GM12872 (cell line): ENCODE results near the gene SCD.

ENCODE experiments used
- TF ChIP-seq, protein P1 (sequence below): IDR thresholded peaks from 3 replicates; pipeline ENCODE4 v1.5.1; 2011; ENCODE audit warnings: low read depth, mild to moderate bottlenecking, low read length, moderate library complexity; ENCODE audit not compliant: insufficient read depth

The SCD gene

DNA sequence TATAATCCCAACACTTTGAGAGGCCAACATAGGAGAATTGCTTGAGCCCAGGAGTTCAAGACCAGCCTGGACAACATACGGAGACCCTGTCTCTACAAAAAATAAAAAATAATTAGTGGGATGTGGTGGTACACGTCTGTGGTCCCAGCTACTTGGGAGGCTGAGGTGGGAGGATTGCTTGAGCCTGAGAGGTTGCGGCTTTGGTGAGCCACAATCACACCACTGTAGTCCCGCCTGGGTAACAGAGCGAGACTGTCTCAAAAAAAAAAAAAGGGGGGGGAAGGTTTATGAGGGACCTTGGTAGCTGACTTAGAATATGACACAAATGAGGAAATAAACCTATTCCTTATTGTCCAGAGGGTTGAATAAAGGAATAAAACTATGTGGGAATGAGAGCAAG, 30.8 kb downstream of the SCD start:
- TF ChIP-seq, protein P1, sequence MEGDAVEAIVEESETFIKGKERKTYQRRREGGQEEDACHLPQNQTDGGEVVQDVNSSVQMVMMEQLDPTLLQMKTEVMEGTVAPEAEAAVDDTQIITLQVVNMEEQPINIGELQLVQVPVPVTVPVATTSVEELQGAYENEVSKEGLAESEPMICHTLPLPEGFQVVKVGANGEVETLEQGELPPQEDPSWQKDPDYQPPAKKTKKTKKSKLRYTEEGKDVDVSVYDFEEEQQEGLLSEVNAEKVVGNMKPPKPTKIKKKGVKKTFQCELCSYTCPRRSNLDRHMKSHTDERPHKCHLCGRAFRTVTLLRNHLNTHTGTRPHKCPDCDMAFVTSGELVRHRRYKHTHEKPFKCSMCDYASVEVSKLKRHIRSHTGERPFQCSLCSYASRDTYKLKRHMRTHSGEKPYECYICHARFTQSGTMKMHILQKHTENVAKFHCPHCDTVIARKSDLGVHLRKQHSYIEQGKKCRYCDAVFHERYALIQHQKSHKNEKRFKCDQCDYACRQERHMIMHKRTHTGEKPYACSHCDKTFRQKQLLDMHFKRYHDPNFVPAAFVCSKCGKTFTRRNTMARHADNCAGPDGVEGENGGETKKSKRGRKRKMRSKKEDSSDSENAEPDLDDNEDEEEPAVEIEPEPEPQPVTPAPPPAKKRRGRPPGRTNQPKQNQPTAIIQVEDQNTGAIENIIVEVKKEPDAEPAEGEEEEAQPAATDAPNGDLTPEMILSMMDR: no peak

DNA sequence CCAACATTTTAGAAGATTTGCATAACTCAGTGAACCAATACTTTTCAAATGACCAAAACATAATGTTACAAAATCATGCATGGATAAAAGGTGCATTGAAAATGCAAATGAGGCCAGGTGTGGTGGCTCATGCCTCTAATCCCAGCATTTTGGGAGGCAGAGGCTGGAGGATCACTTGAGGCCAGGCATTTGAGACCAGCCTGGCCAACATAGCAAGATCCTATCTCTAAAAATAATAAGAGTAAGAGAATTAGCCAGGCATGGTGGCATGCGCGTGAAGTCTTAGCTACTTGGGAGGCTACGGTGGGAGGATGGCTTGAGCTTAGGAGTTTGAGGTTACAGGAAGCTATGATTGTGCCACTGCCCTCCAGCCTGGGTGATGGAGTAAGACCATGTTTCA, 33.4 kb downstream of the SCD start:
- TF ChIP-seq, protein P1: no peak

DNA sequence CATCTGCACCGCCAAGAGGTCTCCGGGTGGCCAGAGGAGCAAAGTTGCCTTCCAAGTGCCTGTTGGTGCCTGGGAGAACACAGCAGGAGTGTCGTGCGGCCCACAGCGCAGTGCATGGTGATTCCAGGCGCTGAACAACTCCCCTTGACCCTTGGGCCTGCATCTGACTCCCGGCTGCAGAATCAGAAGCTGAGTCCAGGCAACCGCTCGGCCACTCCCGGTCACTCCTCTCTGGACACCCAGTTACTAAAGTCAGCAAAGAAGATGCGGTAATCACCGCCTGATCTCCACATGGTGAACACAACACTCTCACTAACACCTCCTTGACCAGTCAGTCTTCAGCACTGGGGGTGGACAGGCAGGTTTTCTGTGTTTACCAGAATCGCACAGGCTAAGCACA, 35.5 kb downstream of the SCD start:
- TF ChIP-seq, protein P1: no peak

DNA sequence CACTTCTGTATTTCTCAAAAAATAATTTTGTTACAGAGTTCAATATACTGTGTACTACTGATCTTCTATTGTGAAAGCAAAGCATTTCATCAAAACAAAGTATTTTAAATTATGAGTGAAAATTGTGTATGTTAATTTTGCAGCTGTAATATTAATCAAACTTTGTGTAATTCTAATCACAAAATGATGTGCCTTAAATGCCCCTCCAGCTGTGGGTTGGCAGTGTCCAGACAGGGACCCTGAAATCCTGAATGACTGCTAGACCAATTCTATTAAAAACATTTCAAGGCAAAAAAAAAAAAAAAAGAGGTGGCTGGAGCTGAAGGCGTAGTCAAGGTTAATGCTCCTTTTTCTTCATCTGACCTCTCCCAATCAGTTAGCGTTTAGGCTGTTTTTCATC, 36.2 kb downstream of the SCD start:
- TF ChIP-seq, protein P1: no peak

DNA sequence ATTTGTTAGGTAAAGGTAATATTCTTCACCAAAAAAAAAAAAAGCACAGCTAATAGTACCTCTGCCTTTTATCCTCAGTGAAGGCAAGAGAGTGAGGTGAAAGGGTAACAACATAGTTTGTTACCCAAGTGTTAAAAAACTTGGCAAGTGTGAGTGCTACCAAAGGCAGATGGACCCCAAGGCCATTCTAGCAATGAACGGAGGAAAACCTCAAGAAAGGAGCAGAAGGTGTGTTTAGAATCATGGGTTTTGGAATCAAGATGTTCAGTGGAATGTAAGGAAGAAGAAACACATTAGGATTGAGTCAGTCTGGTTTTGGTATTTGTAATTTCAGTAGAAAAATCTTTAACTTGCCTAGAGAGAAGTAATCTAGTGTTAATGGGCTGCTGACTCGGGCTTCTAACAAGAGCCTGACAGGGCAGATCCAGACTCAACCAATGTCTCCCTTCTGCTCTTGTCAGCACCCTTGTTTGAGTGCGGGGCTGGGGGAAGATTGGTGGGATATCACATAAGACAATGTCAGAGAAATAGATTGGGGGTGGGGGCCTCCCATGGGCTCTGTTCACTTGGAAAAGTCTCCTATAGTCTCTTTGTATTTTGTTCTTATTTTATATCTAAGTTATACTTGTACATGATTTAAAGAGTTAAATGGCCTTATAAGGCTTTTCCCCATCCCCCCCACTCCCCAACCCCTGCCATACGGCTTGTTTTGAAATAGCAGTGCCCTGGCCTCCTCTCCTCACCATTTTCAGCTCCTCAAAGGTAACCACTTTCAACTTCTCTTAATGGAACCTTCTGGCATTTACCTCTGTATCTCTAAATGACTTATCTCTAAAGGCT, 44.4 kb downstream of the SCD start:
- TF ChIP-seq, protein P1: no peak

DNA sequence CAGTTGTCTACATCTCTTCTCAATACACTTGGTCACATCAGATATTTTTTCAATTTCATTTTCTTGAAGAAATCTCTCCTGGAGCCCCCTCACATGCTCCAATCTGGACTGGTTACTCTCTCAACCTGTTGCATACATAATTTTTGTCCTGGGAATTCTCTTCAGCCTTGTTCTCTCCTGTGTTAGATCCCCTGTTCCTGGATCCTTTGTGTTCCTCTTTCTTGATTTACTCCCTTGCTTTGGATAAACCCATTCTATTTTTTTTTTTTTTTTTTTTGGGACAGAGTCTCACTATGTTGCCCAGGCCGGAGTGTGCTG, 45.6 kb downstream of the SCD start:
- TF ChIP-seq, protein P1: no peak

DNA sequence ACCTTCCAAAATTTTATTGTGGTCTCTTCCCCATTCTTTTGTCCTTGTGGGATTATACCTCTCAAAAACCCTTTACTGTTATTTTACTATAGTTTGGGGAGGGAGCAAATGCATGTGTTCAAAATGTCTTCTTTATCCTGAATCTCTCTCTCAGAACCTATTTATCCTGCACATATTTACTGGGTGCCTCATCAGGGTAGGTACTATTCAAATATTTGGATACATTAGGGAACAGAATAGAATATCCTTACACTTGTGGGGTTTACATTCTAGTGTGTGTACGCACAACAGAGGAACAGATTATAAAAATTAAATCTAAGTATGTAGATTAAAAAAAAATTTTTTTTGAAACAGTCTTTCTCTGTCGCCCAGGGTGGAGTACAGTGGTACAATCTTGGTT, 48.6 kb downstream of the SCD start:
- TF ChIP-seq, protein P1: no peak
